Hepatic stellate cell (primary cell): ENCODE results near the gene VWCE.

Experiments
- DNase-seq: peaks from one replicate; pipeline ENCODE4 v3.0.0; 2011; ENCODE audit warnings: low spot score

The VWCE gene

DNA sequence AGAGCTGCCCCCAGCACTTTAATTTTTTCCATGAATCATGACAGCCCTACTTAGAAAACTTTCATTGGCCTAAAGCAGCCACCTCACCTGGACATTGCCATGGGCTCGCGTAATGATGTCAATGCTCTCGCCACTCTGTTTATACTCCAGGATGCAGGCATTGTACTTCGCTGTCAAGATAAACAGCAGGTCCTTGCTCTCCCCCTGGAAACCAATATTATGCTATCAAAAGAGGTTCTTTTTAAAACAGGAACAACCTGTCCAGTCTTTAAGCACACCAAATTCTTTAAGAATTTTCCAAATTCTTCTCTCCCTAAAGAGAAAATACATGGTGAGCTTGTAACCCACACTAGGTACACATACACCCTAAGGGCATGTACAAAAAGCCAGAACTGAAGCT is 34.8 kb upstream of the VWCE start:
- DNase-seq = no peak

DNA sequence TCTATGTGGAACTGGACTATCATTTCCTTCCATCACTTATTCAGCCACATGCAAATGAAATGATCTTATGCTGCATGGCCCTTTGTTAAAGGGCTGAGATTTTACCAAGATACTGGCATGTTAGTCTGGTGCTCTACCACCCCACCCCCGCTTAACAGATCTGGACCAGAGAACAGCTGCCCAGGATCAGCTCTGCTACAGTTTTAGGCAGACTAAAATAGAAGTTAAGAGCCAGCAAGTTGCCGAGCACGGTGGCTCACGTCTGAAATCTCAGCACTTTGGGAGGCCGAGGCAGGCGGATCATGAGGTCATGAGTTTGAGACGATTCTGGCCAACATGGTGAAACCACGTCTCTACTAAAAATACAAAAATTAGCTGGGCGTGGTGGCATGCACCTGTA is 33.2 kb upstream of the VWCE start:
- no peak for DNase-seq

DNA sequence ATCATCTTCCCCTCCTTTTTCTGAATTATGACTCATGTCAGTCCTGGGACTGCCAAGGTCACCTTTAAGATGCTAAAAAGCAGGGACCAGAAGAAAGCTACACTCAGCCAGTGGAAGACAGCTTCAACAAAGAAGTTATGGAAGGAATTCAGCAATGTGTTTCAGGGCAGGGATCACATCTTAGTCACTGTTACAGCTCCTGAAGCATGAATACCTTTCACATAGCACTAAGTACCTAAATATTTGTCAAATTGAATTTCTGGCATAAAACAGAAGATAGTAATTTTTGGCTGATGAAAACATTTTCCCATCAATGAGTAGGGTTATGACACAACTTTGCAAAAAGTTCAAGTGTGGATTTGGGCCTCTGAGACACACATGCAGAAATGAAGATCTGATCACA is 32.6 kb upstream of the VWCE start:
- no peak for DNase-seq

DNA sequence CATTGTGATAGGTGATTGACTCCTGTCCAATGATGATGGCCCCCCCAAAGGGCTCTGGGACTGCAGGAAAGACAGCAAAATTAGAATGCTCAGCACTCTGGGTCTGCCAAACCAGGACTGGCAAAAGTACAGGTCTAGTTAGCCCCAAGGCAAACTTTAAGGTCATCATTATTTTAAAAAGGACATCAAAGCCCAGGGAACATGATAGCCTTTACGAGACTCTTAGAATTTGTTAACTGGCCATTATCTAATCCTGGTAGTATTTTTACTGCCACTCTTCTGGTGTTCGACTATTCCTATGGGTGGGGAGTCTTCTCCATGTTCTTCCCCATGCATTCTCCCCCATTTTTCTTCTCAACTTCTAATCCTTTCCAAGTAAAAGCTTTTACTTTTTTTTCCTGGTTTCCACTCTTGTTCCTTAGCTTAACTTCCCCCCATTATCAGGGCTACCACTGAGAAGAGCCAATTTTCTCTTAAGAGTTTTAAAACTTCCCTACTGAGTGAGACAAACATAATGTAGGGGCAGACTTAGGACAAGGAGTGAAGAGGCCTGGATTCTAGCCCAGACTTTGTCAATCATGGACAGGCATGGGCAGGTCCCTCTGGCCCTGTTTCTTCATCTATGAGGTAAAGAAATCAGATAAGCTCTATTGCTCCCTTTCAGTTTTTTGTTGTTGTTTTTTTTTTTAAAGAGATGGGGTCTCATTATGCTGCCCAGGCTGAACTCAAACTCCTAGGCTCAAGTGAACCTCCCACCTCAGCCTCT is 30.7 kb upstream of the VWCE start:
- DNase-seq = no peak

DNA sequence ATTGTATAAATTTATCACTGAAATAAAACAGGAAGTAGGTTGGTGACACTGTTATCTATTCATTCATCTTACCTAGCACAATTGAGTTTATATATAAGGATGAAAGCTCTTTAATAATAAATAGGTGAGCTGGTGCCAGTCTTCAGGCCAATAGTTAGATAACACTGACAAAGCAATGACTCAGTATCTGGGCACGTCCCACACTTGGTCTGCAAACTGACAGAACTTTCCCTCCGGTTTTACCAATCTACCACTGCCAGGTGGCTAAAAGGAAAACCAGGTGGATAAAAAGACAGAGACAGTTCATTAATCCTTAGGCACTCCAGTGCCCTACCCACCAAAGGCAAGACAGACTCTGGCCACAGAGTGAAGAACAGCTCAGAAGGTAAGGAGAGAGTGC is 20.1 kb upstream of the VWCE start:
- no peak for DNase-seq

DNA sequence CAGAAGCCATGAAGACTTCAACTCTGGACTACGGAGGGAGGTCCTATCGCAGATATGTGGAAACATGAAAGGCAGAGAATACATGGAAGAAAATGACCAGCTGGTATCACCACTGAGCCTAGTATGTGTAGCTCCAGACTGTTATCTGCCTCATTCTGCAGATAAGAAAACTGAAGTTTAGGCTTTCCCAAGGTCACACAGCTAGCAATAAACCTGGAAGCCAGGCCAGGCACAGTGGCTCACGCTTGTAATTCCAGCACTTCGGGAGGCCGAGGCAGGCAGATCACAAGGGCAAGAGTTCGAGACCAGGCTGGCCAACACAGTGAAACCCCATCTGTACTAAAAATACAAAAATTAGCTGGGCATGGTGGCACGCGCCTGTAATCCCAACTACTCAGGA is 15.6 kb upstream of the VWCE start:
- no peak for DNase-seq

DNA sequence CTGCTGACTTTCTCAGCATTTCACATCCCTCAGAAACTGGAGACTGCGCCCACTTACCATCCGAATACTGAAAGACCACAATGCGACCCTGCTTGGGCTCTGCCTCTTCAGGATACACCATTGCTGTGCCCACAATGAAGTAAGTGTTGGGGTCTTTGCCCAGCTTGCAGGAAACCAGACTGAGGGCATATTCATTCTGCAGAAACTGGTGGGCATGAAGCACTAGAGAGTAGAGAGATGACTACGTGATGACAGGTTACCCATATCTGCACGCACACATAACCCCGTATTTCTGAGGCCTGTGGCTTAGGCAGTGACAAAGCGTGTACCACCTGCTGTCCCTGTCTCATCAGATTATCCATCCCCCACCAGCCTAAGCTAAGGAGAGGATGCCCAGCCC is 14.6 kb upstream of the VWCE start:
- no peak for DNase-seq

DNA sequence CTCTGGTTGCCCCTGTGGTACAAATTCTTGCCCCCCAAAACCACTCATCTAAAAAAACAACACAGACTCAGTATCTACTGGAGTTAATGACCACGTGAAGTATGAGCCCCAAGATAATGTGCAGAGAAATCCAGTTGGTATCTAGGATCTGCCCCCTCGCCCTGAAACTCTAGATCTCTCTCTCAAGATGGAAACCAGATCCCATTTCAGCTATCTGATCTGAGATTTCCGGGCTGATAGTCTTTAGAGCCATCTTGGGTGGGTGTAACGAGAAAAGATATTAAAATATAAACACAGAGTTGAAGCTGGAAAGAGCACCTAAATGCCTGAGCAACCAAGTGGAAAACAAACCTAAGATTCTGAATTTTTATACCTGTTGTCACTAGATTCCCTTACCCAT is 14.0 kb upstream of the VWCE start:
- no peak for DNase-seq

DNA sequence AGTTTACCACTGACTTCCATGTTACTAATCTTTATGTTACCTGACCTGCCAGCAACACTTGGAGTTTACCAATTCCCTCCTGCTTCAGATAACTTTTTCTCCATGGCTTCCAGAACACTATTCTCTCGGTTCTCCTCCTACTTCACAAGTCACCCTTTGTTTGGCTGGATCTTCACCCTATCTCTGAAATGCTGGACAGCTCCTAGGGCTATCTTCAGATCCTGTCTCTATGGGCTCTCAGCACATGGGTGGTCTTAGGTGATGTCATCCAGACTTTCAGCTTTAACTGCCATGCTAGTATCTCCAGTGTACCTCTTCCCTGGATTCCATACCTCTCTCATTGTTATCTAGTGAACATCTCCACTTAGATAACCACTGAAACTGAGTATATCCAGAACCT is 12.2 kb upstream of the VWCE start:
- no peak for DNase-seq

DNA sequence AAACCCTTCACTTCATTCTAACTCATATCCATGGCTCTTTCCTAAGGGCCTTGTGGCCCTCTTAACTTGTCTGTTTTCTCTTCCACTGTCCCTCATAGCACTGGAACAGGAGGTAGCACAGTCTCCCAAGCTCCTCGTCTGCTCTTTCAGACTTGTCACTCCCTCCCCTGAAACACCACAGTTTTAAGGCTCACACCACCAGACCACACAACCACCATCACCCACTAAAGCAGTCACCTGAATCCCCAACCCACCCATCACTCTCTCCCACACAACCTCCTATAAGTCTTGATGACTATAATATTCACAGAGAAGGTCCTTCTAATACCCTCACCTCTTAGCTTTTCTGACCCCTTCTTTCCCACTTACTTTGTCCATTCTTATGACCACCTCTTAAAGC is 11.1 kb upstream of the VWCE start:
- no peak for DNase-seq

DNA sequence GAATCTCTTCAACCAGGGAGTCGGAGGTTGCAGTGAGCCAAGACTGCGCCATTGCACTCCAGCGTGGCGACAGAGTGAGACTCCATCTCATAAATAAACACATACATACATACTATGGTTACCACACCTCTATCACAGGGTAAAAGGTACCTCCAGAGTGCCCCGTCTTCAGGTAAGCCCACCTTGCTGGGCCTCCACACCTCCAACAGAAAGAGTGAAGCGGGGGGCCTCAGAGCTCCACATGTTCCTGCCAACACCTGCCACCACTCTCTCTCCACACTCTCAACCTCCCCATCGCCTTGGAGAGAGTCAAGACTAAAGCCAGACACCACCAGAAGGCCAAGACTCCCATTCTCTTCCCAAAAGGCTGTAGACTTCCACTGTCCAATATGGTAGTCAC is 10.3 kb upstream of the VWCE start:
- no peak for DNase-seq

DNA sequence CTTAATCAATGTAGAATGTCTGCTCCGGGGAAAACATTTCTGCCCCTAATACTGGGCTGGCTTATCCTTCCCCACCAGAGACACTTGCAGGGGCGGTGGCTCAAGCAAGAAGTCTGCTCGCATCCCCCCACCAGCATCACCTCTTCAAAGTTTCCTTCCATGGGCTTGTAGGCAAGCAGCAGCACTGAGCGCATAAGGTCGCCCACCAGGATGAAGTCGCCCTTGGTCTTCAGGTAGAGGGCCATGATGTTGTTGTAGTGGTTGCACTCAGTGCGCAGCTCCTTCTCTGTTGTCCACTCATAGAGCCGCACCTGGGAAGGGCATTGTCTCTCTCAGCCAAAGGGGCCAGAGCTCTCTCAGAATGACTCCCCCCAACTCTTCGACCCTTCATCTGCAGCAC is 8.6 kb upstream of the VWCE start:
- DNase-seq = no peak

DNA sequence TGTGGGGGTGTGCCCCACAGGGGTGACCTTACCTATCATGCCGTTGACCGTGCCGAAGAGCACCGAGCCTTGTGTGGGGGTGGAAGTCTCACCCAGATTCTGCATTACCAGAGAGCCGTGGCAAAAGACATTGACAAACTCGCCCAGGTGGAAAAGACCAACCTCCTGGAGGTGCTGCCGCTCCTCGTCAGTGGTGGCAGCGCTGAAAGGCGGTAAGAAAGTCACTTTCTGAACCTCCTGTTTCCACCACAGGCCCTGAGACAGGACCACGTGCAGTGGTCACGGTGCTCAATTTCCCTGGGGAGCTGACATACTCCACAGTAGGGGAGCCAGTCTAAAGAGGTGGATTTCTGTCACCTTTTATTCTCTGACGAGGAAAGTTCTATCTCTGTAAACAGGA is 7.4 kb upstream of the VWCE start:
- DNase-seq = no peak

DNA sequence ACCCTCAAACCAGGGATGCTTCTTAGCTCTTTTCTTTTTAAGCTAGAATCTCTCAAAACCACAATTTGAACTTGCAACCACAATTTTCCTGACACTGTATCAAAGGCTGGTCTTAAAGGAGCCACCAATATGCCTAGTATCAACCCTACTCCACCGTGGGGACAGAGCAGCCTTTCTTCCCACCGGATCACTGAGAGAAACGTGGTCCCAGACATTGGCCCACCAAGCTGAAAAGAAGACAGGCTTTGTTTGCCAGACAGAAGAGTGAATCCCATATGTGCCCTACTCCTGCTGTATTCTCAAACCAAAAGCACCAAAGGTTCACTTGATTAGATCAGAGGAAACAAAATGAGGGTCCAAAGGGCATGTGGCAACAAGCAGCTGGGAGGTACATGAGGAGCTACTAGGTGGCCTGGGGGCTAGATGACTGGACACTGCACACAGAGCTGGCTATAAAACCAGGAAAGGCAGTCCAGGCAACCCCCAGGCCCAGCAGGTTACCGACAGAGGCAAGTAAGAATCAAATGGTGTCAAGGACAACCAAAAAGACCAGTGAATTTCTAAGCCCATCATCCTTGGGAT is 3.6 kb upstream of the VWCE start:
- DNase-seq = no peak

DNA sequence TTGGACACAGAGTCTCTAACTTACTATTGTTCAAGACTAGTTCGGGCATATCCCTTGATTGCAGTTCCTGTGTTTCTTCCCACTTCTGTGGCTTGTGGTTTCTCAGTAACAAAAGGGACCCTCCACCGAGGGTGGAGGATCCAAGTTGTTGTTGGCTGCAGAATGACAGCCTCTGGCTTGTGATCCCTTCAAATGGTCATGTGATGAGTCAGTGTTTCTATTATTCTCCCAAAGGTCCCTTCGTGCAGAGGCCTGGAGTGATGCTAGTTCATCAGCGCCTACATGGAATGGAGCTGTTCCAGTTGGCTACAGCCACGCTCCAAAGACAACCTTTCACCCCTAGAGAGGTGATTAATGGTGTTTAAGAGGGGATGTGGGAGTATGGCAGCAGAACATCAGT is 2.6 kb upstream of the VWCE start:
- peak; percentile 85 for DNase-seq

DNA sequence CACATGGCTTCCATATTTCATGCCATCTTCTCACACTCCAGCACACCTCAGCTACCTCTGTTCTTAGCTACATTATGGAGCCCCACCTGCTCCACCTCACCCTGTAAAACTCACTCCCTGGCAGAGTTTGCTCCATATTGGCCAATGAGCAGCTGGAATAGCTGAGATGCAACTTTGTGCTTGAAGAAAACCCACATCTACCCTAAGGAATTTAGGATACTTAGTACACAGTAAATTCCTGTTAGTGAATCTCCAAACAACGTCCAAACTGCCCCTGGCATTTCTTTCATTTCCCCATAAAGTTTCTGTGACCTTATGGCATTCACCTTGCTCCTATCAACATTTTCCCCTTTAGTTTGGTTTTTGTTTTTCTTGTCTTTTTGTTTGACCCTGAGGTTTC is 2.2 kb upstream of the VWCE start:
- DNase-seq = no peak

DNA sequence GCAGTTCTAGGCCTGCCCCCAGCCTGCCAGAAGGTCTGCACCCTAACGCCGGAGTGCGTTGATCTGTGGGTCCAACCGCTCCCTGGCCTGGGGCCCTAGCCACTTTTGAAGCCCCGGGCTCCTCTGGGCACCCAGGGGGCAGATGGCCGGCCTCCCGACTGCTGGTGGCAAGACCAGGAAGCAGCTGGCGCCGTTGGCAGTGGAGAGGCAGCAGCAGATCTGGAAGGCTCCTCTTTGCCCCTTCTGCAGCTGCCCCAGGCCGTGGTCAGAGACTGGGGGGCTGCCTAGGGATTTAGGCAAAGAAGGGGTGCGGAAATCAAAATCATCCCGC is 445 bp upstream of the VWCE start:
- no peak for DNase-seq

DNA sequence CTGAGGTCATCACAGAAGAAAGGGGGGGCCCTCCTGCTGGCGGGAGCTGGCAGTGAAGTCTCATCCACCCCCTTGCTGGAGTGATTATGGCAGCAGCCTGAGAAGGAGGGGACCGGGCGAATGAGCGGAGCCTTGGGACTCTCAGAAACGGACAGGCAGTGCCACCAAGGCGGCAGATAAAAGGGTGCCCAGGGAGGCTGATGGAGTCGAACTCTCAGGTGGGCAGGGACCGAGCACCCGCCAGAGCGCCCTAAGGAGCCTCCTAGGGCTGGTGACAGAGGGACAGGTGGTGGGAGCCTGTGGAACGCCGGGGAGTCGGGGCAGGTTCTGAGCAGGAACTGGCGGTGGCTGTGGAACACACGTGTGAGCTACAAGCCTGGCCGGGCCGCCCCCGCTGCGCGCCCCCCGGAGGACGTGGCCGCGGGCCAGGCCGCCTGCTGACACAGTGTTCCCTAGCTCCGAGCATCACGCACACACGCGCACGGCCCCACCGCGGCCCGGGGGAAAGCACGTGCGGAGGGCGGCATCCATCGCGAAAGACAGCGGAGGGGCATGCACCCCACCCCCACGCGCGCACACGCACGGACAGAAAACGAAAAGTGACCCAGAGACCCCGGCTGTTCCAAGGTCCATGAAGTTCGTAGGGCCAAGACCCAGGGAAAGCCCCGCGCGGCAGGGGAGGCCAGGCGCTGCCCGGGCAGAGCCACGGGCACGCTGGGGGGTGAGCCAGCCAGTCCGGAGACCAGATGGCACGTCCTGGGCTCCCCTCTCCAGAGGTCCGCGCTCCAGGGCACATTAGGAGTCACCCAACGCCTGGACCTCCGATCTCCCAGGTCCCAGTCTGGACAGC is 1.0 kb downstream of the VWCE start:
- peak; percentile 76 for DNase-seq

DNA sequence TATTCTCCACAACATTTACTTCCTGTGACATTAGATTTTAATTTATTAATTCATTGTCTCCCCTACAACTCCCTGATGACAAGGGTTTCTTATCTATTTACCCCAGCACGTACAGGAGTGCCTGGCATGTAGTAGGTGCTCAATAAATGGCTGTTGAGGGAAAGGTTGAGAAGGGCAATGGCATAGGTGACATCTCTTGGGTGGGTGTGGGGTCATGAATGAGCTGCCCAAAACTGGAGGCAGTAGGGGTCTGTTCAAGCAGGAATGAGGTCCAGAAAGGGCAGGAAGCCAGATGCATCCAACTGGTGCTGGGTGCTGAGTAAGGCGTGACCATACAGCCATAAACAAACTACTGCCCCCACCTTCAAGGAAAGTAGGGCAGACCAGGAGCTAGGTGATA is 2.8 kb downstream of the VWCE start:
- DNase-seq = no peak

DNA sequence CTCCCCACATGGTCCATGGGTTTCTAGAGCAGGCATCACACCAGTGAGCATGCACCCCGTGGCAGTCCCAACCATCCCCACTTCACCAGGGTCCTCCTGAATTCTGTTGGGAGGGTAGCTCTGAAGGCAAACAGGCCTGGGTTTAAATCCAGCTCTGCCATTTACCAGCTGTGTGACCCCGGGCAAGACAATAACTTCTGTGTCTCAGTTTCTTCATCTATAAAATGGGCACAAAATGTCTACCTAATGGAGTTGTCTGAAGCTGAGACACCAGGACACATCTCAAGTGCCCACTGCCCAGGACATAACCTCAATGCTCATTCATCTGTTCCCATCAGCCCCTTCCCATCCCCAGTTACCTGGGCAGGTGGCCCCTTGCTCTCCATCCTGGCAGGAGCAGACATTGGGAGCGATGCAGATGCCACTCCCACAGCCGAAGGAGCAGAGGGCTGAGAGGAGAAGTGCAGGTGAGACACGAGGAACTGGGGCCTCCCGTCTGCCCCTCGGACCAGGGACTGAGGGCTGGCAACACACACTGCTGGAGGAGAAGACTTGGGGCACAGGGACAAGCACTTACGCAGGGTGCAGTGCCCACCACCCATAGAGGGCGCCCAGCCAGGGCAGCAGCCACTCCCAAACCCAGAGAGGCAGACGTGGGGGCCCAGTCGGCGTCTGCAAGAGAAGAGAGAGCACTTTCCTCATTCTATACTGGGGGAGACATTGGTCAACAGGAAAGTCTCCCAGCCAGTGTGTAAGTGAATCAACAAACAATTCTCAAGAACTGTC is 4.0 kb downstream of the VWCE start:
- no peak for DNase-seq

DNA sequence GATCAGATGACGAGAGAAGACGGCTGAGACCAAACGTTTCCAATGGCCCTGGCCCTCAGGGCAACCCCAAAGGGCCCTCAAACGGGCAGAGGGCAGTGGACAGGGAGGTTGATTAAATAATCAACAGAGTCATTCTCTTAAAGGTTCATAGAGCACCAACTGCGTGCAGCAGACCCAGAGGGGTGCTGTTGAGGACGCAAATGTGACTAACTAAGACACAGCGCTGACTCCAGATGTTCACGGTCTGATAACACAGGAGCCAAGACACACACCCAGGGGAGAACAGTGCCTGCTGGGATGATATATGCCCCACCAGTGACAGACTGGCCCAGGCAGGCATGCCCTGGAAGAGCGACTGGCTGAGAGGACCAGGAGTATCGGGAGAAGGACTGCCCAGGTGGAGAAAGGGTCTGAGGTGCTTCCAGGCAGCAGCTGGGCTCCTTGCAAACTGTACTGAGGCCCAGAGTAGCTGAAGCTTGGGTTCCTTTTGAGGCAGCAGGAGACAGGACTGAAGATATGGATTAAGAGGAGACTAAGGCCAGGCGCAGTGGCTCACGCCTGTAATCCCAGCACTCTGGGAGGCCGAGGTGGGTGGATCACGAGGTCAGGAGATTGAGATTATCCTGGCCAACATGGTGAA is 7.7 kb downstream of the VWCE start:
- no peak for DNase-seq

DNA sequence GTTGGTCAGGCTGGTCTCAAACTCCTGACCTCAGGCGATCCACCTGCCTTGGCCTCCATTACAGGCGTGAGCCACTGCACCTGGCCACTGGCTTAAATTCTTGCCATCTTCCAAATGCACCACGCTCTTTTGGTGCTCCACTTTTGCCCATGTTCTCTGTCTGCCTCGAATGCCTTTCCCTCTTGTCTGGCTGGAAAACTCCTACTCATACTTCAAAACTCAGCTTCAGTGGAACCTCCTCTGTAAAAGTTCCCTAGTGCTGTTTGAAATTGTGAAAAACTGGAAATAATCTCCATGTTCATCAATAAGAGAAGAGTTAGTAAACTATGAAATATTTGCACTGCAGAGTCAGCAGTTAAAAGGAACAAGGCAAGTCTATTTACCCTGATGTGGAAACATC is 11.5 kb downstream of the VWCE start:
- DNase-seq = no peak
